ENCODE data around the gene CHMP1A. TPM values are rescaled to one million over a fixed set of nuclear protein-coding genes. Genes with fewer than 3 reads are reported as not detected.

CHMP1A gene
- total RNA-seq, 6 experiments from 2014 or later: 85.6 to 93.1 (median 87.2) TPM

GRCh38 chr16:89646906-89647305 is 10.6 kb downstream of the CHMP1A start:
- TF ChIP-seq CTCF (IDR thresholded peaks at IDR 0.05): no peak
- Mint-ChIP-seq H3K9me3 (peaks cover 5% of the 10 kb centered on the region), H3K4me1 (ENCODE audit: low read depth) (no peaks in the 10 kb centered on the region), H3K4me3 (no peak overlapping the region), H3K27me3 (ENCODE audit: insufficient read depth) (no peaks in the 10 kb centered on the region; the same call in 1 of the 2 replicates), H3K36me3 (ENCODE audit: low read depth) (peaks cover 23% of the 10 kb centered on the region), H3K27ac (no peak overlapping the region)
- no peak for DNase-seq

- Mint-ChIP-seq H3K27me3 (ENCODE audit: insufficient read depth) (no peaks in the 10 kb centered on the region; the same call in 1 of the 2 replicates), H3K9me3 (peaks cover 5% of the 10 kb centered on the region), H3K36me3 (ENCODE audit: low read depth) (peaks cover 23% of the 10 kb centered on the region), H3K4me3 (no peak overlapping the region), H3K4me1 (ENCODE audit: low read depth) (0 out of 2 replicates have a peak, but pooled peaks cover under 1% of the 10 kb centered on the region), H3K27ac (no peak overlapping the region)
- no peak for DNase-seq
- TF ChIP-seq CTCF (IDR thresholded peaks at IDR 0.05): no peak
Observed at GRCh38 chr16:89646270-89646669, 11.2 kb downstream of the CHMP1A start.

- no peak for DNase-seq
- no peak overlapping the region for H3K27ac Mint-ChIP-seq
Observed at GRCh38 chr16:89645122-89645521, 12.4 kb downstream of the CHMP1A start.

GRCh38 chr16:89643769-89644300 is 13.7 kb downstream of the CHMP1A start:
- no peak for TF ChIP-seq CTCF (IDR thresholded peaks at IDR 0.05)
- H3K9me3 Mint-ChIP-seq: peaks cover 5% of the 10 kb centered on the region
- peaks cover 10% of the 10 kb centered on the region for H3K4me1 Mint-ChIP-seq (ENCODE audit: low read depth)
- H3K4me3 Mint-ChIP-seq: no peak overlapping the region
- DNase-seq: no peak
- H3K36me3 Mint-ChIP-seq (ENCODE audit: low read depth): peaks cover 10% of the 10 kb centered on the region
- H3K27me3 Mint-ChIP-seq (ENCODE audit: insufficient read depth): no peaks in the 10 kb centered on the region; the same call in 1 of the 2 replicates
- no peak overlapping the region for H3K27ac Mint-ChIP-seq

More at GRCh38 chr16:89645122-89645521, 12.4 kb downstream of the CHMP1A start:
- H3K36me3 Mint-ChIP-seq (ENCODE audit: low read depth): peaks cover 16% of the 10 kb centered on the region
- H3K4me3 Mint-ChIP-seq: no peak overlapping the region
- peaks cover 10% of the 10 kb centered on the region for H3K4me1 Mint-ChIP-seq (ENCODE audit: low read depth)
- no peak for TF ChIP-seq CTCF (IDR thresholded peaks at IDR 0.05)
- peaks cover 5% of the 10 kb centered on the region for H3K9me3 Mint-ChIP-seq
- H3K27me3 Mint-ChIP-seq (ENCODE audit: insufficient read depth): no peaks in the 10 kb centered on the region; the same call in 1 of the 2 replicates

GRCh38 chr16:89642574-89642973 is 14.9 kb downstream of the CHMP1A start:
- Mint-ChIP-seq H3K4me3 (no peak overlapping the region), H3K9me3 (no peaks in the 10 kb centered on the region), H3K27me3 (ENCODE audit: insufficient read depth) (no peaks in the 10 kb centered on the region; the same call in 1 of the 2 replicates), H3K27ac (no peak overlapping the region), H3K36me3 (ENCODE audit: low read depth) (peaks cover 4% of the 10 kb centered on the region; the same call in 1 of the 2 replicates), H3K4me1 (ENCODE audit: low read depth) (peaks cover 10% of the 10 kb centered on the region)
- TF ChIP-seq CTCF (IDR thresholded peaks at IDR 0.05): no peak
- no peak for DNase-seq
